Neural cell (in vitro differentiated cells): Measurements from ENCODE around the gene AK1. TPM values are rescaled to one million over a fixed set of nuclear protein-coding genes. Genes with fewer than 3 reads are reported as not detected.
"Not testable (repeated sequence)": the region's sequence is repeated elsewhere in the genome, so short reads cannot be mapped to it uniquely, and the experiment has no call there.

Experiments used
- H2AFZ ChIP-seq: fragments of 200-600, 300-800 bp; sonication (generic), shearing (Covaris generic); 2 replicates; pipeline ENCODE4 v1.6.0; 2014; ENCODE audit warnings: low read depth, mild to moderate bottlenecking, antibody characterized with exemption, low read length, moderate library complexity
- H3F3A ChIP-seq: fragments of 200-600 bp; shearing (Covaris generic); 2 replicates; pipeline ENCODE4 v1.6.1; 2016; ENCODE audit warnings: mild to moderate bottlenecking, moderate library complexity, mixed read lengths, antibody characterized with exemption, low read length; ENCODE audit not compliant: insufficient read depth, poor library complexity, severe bottlenecking
- H3K27ac ChIP-seq: fragments of 200-600, 300-800 bp; sonication (generic), shearing (Covaris generic); 2 replicates; pipeline ENCODE4 v1.5.1; 2014; ENCODE audit warnings: mild to moderate bottlenecking, low read length, moderate library complexity
- H3K27me3 ChIP-seq: fragments of 300-800, 200-600 bp; sonication (generic), shearing (Covaris generic); 2 replicates; pipeline ENCODE4 v1.6.0; 2014; ENCODE audit warnings: mild to moderate bottlenecking, low read depth, low read length, moderate library complexity; ENCODE audit not compliant: insufficient read depth
- H3K36me3 ChIP-seq: fragments of 300-800, 200-600 bp; sonication (generic), shearing (Covaris generic); 2 replicates; pipeline ENCODE4 v1.5.1; 2014; ENCODE audit warnings: mild to moderate bottlenecking, antibody characterized with exemption, low read length, moderate library complexity; ENCODE audit not compliant: insufficient read depth
- H3K4me2 ChIP-seq: fragments of 300-800, 200-600 bp; sonication (generic), shearing (Covaris generic); 2 replicates; pipeline ENCODE4 v1.6.0; 2014; ENCODE audit warnings: mild to moderate bottlenecking, low read length
- H3K4me3 ChIP-seq: fragments of 300-800, 200-600 bp; sonication (generic), shearing (Covaris generic); 2 replicates; pipeline ENCODE4 v1.5.1; 2014; ENCODE audit warnings: mild to moderate bottlenecking, low read length, moderate library complexity
- H3K79me2 ChIP-seq: fragments of 200-600 bp; shearing (Covaris generic); replicated peaks from 2 replicates; pipeline ENCODE4 v1.6.0; 2014; ENCODE audit warnings: mild to moderate bottlenecking, low read length, moderate library complexity; ENCODE audit not compliant: insufficient read depth
- H3K9ac ChIP-seq: fragments of 300-800, 200-600 bp; sonication (generic), shearing (Covaris generic); 2 replicates; pipeline ENCODE4 v1.6.1; 2016; ENCODE audit warnings: mild to moderate bottlenecking, low read length, mixed read lengths
- H3K9me2 ChIP-seq: fragments of 200-600 bp; shearing (Covaris generic); 2 replicates; pipeline ENCODE4 v1.6.1; 2016; ENCODE audit warnings: mild to moderate bottlenecking, low read length, mixed read lengths; ENCODE audit not compliant: insufficient read depth
- H3K9me3 ChIP-seq: fragments of 200-600, 300-800 bp; sonication (generic), shearing (Covaris generic); 2 replicates; pipeline ENCODE4 v1.6.1; 2016; ENCODE audit warnings: mild to moderate bottlenecking, mixed run types, low read length, moderate library complexity, mixed read lengths
- H4K20me1 ChIP-seq: fragments of 200-600 bp; shearing (Covaris generic); 2 replicates; pipeline ENCODE4 v1.6.1; 2016; ENCODE audit warnings: mild to moderate bottlenecking, mixed run types; ENCODE audit not compliant: insufficient read depth
- CTCF ChIP-seq: fragments of 450-650 bp; IDR thresholded peaks from 2 replicates; pipeline ENCODE4 v1.5.1; 2014; ENCODE audit warnings: antibody characterized with exemption, mild to moderate bottlenecking, moderate library complexity; ENCODE audit not compliant: poor library complexity, severe bottlenecking
- EP300 ChIP-seq: fragments of 450-650 bp; conservative IDR thresholded peaks from 2 replicates; pipeline ENCODE4 v1.6.1; 2014; ENCODE audit warnings: antibody characterized with exemption, mild to moderate bottlenecking, moderate library complexity; ENCODE audit not compliant: poor library complexity, severe bottlenecking
- MXI1 ChIP-seq: fragments of 450-650 bp; conservative IDR thresholded peaks from 2 replicates; pipeline ENCODE4 v1.6.1; 2014; ENCODE audit warnings: antibody characterized with exemption, mild to moderate bottlenecking; ENCODE audit not compliant: poor library complexity, severe bottlenecking
- POLR2AphosphoS5 ChIP-seq: IDR thresholded peaks from 2 replicates; pipeline ENCODE4 v1.6.1; 2012
- RAD21 ChIP-seq: fragments of 450-650 bp; conservative IDR thresholded peaks from 2 replicates; pipeline ENCODE4 v1.6.1; 2014; ENCODE audit warnings: antibody characterized with exemption, mild to moderate bottlenecking, moderate library complexity
- REST ChIP-seq: IDR thresholded peaks from 2 replicates; pipeline ENCODE4 v1.6.1; 2012; ENCODE audit warnings: borderline replicate concordance
- SMC3 ChIP-seq: fragments of 450-650 bp; conservative IDR thresholded peaks from 2 replicates; pipeline ENCODE4 v1.6.1; 2014; ENCODE audit warnings: antibody characterized with exemption, mild to moderate bottlenecking, moderate library complexity; ENCODE audit not compliant: poor library complexity
- TAF1 ChIP-seq: IDR thresholded peaks from 2 replicates; pipeline ENCODE4 v1.6.1; 2012; ENCODE audit warnings: low read depth
- polyA plus RNA-seq: library from polyadenylated mRNA; depleted of rRNA; stranded (reverse); fragments of >200 nt; gene quantifications from 2 replicates; pipeline ENCODE4 v1.2.3, GENCODE V29; 2014

AK1 gene
- polyA plus RNA-seq, 1 donor from 2014 or later = 105 TPM

GRCh38 chr9:127884976-127885490 lies 7.6 kb upstream of the AK1 start:
- Histone ChIP-seq H4K20me1 (no peaks in the 10 kb centered on the region), H3K79me2 (no peaks in the 10 kb centered on the region), H3K4me3 (no peak overlapping the region), H2AFZ (no peak overlapping the region), H3K4me2 (no peak overlapping the region), H3K27me3 (no peaks in the 10 kb centered on the region), H3K9me3 (no peaks in the 10 kb centered on the region), H3K27ac (no peak overlapping the region), H3F3A (no peaks in the 10 kb centered on the region), H3K9ac (no peak overlapping the region), H3K9me2 (no peaks in the 10 kb centered on the region), H3K36me3 (no peaks in the 10 kb centered on the region)
- TF ChIP-seq EP300 (no peak), CTCF (no peak), TAF1 (no peak)

- no peak overlapping the region for H3K4me3 ChIP-seq
- no peaks in the 10 kb centered on the region for H3K9me3 ChIP-seq
- H3K4me2 ChIP-seq = no peak overlapping the region
- H3K79me2 ChIP-seq = no peaks in the 10 kb centered on the region
- H3K36me3 ChIP-seq = no peaks in the 10 kb centered on the region
- H3K27me3 ChIP-seq = no peaks in the 10 kb centered on the region
- H3K9me2 ChIP-seq = no peaks in the 10 kb centered on the region
- no peaks in the 10 kb centered on the region for H4K20me1 ChIP-seq
- no peak overlapping the region for H3K9ac ChIP-seq
- H2AFZ ChIP-seq = no peak overlapping the region
- no peak overlapping the region for H3K27ac ChIP-seq
- H3F3A ChIP-seq = no peaks in the 10 kb centered on the region
- TF ChIP-seq MXI1 (no peak), SMC3 (no peak), POLR2AphosphoS5 (no peak), TAF1 (no peak), RAD21 (no peak), REST (no peak), EP300 (no peak)
Observed at GRCh38 chr9:127884427-127884911, 7.0 kb upstream of the AK1 start.

GRCh38 chr9:127883959-127884358 lies 6.5 kb upstream of the AK1 start:
- H3K36me3 ChIP-seq = no peaks in the 10 kb centered on the region
- H3K9me3 ChIP-seq = no peaks in the 10 kb centered on the region
- TF ChIP-seq TAF1 (no peak), SMC3 (no peak), EP300 (no peak), RAD21 (no peak), POLR2AphosphoS5 (no peak)
- no peaks in the 10 kb centered on the region for H3K9me2 ChIP-seq
- no peaks in the 10 kb centered on the region for H4K20me1 ChIP-seq
- no peak overlapping the region for H3K9ac ChIP-seq
- no peaks in the 10 kb centered on the region for H3K79me2 ChIP-seq
- H3K4me3 ChIP-seq = no peak overlapping the region
- H3K4me2 ChIP-seq = no peak overlapping the region
- H2AFZ ChIP-seq = no peak overlapping the region
- no peaks in the 10 kb centered on the region for H3F3A ChIP-seq
- no peaks in the 10 kb centered on the region for H3K27me3 ChIP-seq
- H3K27ac ChIP-seq = no peak overlapping the region

- not testable (repeated sequence) for H3K4me3 ChIP-seq, H4K20me1 ChIP-seq, H3K9me3 ChIP-seq, H2AFZ ChIP-seq, H3K4me2 ChIP-seq, H3K36me3 ChIP-seq, H3K27me3 ChIP-seq, H3K27ac ChIP-seq, H3K79me2 ChIP-seq, H3F3A ChIP-seq, H3K9me2 ChIP-seq, H3K9ac ChIP-seq
Observed at GRCh38 chr9:127881715-127882114, 4.2 kb upstream of the AK1 start.
